Measurements from ENCODE around the gene ADAMTS14. TPM values are rescaled to one million over a fixed set of nuclear protein-coding genes. Genes with fewer than 3 reads are reported as not detected.
A peak's percentile ranks its signal among the peaks of the same experiment; 100 is the strongest.

The ADAMTS14 gene
- total RNA-seq, 2 donors from 2014 or later: 0.19 to 1.0 TPM

DNA sequence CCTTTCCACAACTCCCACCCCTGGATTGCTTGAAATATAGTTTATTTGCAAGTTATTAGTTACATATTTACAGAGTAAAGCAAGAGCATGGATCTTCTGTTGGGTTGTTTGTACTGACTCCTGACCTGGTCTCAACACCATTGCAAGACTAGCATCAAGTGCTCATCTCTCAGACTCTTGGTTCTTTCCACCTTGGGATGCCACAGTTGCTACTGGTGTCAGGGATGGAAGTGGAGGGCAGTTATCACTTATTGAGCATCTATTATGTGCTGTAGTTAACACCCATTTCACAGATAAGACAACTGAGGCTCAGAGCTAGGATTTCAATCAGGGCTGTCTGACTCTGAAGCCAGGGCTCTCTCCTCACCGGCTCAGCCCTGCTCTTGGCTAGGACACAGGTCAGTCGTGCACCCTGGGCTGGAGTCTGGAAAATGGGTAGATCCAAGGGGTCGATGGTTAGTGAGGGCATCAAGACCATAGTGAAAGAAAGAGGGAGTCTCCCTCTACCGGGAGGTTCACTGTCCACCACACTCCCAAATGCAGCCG, 614 bp upstream of the ADAMTS14 start:
- no peak for DNase-seq (ENCODE audit: low spot score)
- intact Hi-C loops (cut with DNase I): no loop called here

- DNase-seq (ENCODE audit: low spot score): no peak
- intact Hi-C loops (cut with DNase I): no loop called here
These were observed 980 bp downstream of the ADAMTS14 start for GRCh38 chr10:70673043-70673928.

- DNase-seq (ENCODE audit: low spot score): no peak
- intact Hi-C loops (cut with DNase I): no loop called here
These were observed 1.7 kb downstream of the ADAMTS14 start for GRCh38 chr10:70673929-70674559.

DNA sequence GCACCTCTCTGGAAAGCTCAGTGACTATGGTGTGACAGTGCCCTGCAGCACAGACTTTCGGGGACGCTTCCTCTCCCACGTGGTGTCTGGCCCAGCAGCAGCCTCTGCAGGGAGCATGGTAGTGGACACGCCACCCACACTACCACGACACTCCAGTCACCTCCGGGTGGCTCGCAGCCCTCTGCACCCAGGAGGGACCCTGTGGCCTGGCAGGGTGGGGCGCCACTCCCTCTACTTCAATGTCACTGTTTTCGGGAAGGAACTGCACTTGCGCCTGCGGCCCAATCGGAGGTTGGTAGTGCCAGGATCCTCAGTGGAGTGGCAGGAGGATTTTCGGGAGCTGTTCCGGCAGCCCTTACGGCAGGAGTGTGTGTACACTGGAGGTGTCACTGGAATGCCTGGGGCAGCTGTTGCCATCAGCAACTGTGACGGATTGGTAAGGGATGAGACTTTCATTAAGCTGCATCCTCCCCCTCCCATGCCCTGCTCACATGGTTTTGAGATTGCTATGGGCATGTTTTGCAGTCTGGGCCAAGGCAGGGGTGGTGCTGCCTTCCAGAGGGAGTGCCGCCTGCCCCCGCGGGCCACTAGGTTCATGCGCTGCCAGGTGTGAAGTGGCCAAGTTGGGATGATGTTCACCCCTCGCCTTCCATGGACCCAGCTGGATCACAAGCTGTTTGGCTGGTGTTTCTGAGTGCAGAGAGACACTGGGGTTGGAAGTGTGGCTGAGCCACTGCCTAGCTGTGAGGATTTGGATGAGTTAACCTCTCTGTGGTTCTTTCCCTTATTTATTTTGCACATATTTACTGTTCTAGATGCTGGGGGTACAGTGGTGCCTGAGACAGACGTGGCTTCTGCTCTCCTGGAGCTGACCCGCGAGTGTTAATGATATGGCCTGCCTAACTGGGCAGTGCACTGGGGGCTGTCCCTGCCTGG, 2.5 kb downstream of the ADAMTS14 start:
- DNase-seq (ENCODE audit: low spot score): no peak
- intact Hi-C loops (cut with DNase I): no loop called here

DNA sequence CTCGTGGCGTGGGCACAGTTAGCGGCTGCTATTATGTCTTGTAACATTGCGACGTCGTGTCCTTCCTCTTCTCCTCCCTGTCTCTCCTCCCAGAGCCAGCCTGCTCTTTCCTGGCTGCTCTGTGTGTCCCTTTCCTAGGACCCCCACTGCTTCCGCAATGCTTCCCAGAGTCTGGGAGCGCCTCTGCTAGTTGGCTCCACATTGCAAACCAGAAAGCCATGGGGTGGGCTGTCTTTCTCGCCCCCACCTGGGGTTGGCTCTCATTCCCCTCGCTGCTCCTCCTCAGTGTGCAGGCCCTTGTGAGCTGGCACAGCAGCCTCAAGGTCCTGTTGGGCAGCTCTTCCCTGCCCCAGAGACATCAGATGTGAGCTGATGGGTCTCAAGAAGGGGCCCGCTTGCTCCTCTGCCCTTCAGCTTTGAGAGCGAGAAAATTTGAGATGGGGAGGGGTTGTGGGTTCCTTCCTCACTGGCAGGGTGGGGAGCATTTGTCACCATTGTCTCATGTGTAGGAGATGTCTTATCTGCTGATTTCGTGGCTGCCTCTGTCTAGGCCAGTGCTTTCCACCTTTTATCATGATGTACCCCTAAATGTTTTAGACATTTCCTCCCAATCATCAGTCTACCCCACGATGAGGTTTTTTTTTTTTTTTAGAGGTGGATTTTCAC, 3.3 kb downstream of the ADAMTS14 start:
- intact Hi-C loops (cut with DNase I): loop anchor here in 1 of 2 donors (2.0 kb wide), 1 partner anchor 21 kb away; no protein-coding TSS in a partner anchor
- no peak for DNase-seq (ENCODE audit: low spot score)

- no peak for DNase-seq (ENCODE audit: low spot score)
- intact Hi-C loops (cut with DNase I): loop anchor here in 1 of 2 donors (2.0 kb wide), 1 partner anchor 20 kb away; no protein-coding TSS in a partner anchor
These were observed 4.2 kb downstream of the ADAMTS14 start for GRCh38 chr10:70676511-70676910.

- intact Hi-C loops (cut with DNase I): loop anchor here in 1 of 2 donors (2.0 kb wide), 1 partner anchor 20 kb away; no protein-coding TSS in a partner anchor
- no peak for DNase-seq (ENCODE audit: low spot score)
These were observed 4.7 kb downstream of the ADAMTS14 start for GRCh38 chr10:70677016-70677415.

DNA sequence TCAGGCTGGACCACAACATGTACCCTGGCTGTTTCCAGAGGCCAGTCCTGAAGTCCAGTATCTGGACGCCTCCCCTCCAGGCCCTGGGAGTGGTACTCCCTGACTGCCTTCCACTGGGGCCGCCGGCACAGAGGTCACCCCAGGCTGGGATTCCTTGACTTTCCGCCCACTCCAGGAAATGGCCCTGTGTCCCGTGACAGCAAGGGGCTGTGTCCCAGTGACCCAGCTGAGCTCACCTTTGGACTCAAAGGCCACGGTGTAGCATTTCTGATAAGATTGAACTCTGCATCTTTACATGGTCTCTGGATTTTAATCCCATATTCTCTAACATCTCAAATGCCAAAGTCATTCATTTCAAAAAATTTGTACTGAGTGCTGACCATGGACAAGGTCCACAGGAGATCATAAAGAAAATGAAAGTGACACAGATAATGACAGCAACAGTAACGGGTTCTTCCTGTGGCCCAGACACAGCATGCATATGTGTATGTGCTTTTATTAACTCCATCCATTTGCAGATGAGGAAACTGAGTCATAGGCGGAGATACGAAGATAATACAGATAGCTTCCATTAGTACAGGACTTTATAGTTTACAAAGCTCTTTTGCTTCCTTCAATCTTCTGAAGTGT, 5.4 kb downstream of the ADAMTS14 start:
- intact Hi-C loops (cut with DNase I): loop anchor here in 1 of 2 donors (2.0 kb wide), 1 partner anchor 19 kb away; no protein-coding TSS in a partner anchor
- DNase-seq (ENCODE audit: low spot score): peak; percentile 40

- DNase-seq (ENCODE audit: low spot score): no peak
- intact Hi-C loops (cut with DNase I): no loop called here
These were observed 5.9 kb downstream of the ADAMTS14 start for GRCh38 chr10:70678250-70678635.

DNA sequence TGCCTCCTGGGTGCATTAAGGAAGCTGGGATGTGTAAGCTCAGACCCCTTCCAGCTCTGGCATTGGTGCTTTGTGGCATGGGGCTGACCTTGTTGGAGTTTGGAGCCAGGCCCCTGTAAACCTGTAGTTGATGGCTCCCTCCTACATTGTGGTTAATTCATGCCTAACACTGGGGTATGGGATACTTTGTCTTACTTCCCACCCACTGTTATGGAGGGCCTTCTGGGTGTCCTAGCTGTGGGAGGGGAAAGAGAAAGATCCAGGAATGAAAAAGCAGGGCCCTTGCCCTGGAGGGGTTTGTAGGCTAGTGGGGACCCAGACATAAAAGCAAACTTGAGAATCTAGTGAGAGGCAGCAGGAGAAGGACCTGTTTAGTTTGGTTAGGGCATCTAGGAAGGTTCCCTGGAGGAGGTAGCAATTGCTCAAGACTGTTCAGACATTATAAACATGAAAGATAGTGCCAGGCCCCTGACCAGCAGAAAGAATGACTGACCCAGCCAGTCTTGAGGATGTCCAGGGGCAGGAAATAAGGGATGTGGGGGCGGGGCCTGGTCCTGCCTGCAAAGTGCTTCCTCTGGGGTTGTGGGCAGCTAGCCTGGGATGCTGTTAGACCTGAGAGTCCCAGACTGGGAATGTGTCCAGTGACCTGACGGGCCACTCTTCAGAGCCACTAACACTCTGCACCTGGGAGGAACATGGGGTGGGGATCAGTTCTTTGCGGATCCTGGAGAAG, 6.6 kb downstream of the ADAMTS14 start:
- intact Hi-C loops (cut with DNase I): no loop called here

GRCh38 chr10:70679498-70679897, 7.2 kb downstream of the ADAMTS14 start:
- intact Hi-C loops (cut with DNase I): no loop called here
- DNase-seq (ENCODE audit: low spot score): peak; percentile 88

More for the DNA sequence above, 6.6 kb downstream of the ADAMTS14 start:
- DNase-seq (ENCODE audit: low spot score): peak; percentile 64

DNA sequence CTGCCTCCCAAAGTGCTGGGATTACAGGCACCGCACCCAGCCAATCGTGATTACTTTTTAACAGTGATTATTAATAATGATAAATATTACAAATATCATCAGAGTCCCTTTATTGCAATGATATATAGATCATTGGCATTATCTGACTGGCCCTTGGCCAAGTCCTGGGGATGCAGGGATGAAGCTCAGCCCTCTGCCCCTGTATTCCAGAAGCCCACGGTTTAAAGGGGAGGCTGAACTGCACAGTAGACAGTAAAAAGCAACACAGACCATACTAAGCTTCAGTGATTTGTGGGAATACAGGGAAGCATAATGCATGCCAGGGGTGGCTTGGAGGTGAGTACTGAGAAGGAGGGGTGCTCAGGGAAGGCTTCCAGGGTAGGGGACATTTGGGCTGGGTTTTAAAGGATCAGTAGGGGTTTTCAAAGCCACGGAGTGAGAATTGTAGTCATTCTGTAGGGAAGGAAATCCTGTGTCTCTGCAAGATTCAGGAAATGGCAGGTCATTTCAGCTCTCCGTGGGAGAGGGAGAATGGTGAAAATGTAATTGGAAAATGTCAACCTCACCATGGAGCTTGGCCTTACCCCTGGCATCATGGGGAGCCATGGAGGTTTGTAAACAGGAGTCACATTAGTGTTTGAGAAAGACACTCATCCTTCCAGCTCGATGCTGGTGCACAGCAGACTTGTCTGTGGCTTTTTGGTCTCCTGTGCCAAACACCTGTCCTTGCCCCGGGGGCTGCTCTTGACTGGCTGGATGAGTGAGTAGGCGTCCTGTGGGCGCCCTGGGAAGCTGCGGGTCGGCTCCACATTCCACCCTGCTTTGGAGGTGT, 8.8 kb downstream of the ADAMTS14 start:
- intact Hi-C loops (cut with DNase I): no loop called here
- peak; percentile 76 for DNase-seq (ENCODE audit: low spot score)

DNA sequence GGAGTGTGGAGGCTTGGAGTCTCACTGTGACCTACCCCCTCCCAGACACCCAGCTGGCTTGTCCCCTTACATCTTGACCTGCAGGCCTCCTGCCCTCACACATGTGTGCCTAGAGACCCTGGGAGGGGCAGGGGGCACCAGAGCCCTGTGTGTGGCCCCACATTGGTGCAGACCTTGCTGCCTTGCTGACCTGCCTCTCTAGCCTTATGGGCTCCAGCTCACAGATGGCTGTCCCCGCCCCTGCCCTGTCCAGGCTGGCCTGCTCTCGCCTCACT, 9.4 kb downstream of the ADAMTS14 start:
- DNase-seq (ENCODE audit: low spot score): no peak
- intact Hi-C loops (cut with DNase I): no loop called here

- DNase-seq (ENCODE audit: low spot score): peak; percentile 75
- intact Hi-C loops (cut with DNase I): no loop called here
These were observed 10.8 kb downstream of the ADAMTS14 start for GRCh38 chr10:70682920-70683600.

- intact Hi-C loops (cut with DNase I): no loop called here
- DNase-seq (ENCODE audit: low spot score): no peak
These were observed 11.3 kb downstream of the ADAMTS14 start for GRCh38 chr10:70683601-70683934.

DNA sequence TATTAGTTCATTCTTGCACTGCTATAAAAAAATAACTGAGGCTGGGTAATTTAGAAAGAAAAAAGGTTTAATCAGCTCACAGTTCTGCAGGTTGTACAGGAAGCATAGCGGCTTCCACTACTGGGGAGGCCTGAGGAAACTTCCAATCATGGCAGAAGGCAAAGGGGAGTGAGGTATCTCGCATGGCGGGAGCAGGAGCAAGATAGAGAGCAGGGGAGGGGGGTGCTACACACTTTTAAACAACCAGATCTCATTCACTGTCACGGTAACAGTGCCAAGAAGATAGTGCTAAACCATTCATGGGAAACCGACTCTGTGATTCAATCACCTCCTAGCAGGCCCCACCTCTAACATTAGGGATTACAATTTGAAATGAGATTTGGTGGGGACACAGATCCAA, 11.6 kb downstream of the ADAMTS14 start:
- intact Hi-C loops (cut with DNase I): no loop called here
- DNase-seq (ENCODE audit: low spot score): no peak

Data from posterior vena cava (tissue), 2 donors.